Mesenchymal stem cell (in vitro differentiated cells and primary cell): ENCODE results near the gene FNIP2.
A peak's percentile ranks its signal among the peaks of the same experiment; 100 is the strongest.

ENCODE experiments used
- DNase-seq: peaks from one replicate; pipeline ENCODE4 v3.0.0-alpha.2; 2013
- H2AFZ ChIP-seq: one replicate; pipeline ENCODE4 v1.6.1; 2013; ENCODE audit warnings: low read depth, mild to moderate bottlenecking, control low read depth, inconsistent platforms, low read length, moderate library complexity
- H2AK5ac ChIP-seq: 2 replicates; pipeline ENCODE4 v1.6.1; 2013; ENCODE audit warnings: low read length, moderate library complexity, mild to moderate bottlenecking, inconsistent platforms; ENCODE audit not compliant: severe bottlenecking
- H2BK120ac ChIP-seq: one replicate; pipeline ENCODE4 v1.6.1; 2013; ENCODE audit warnings: low read depth, mild to moderate bottlenecking, inconsistent platforms, low read length, moderate library complexity
- H2BK12ac ChIP-seq, 2 experiments: one replicate each; pipeline ENCODE4 v1.6.1; 2013; ENCODE audit warnings: inconsistent platforms in 2 of 2, low read length in 2 of 2, mild to moderate bottlenecking in 2 of 2, moderate library complexity in 2 of 2, control low read depth in 1 of 2
- H2BK15ac ChIP-seq: one replicate; pipeline ENCODE4 v1.6.1; 2013; ENCODE audit warnings: mild to moderate bottlenecking, low read depth, inconsistent platforms; ENCODE audit not compliant: poor library complexity, severe bottlenecking
- H2BK5ac ChIP-seq: 2 replicates; pipeline ENCODE4 v1.6.1; 2013; ENCODE audit warnings: low read depth, mild to moderate bottlenecking, low read length, control low read depth, inconsistent platforms; ENCODE audit not compliant: poor library complexity, severe bottlenecking
- H3K14ac ChIP-seq, 2 experiments: one replicate each; pipeline ENCODE4 v1.6.1; 2013; ENCODE audit warnings: inconsistent platforms in 2 of 2, low read length in 2 of 2, control low read depth in 1 of 2, mild to moderate bottlenecking in 1 of 2, moderate library complexity in 1 of 2
- H3K18ac ChIP-seq, 2 experiments: one replicate each; pipeline ENCODE4 v1.6.1; 2013; ENCODE audit warnings: inconsistent platforms in 2 of 2, low read length in 2 of 2, control low read depth in 1 of 2, low read depth in 1 of 2, mild to moderate bottlenecking in 1 of 2
- H3K23ac ChIP-seq, 2 experiments: one replicate each; pipeline ENCODE4 v1.6.1; 2013; ENCODE audit warnings: inconsistent platforms in 2 of 2, low read length in 2 of 2, mild to moderate bottlenecking in 2 of 2, moderate library complexity in 2 of 2, control low read depth in 1 of 2
- H3K27ac ChIP-seq: 2 replicates; pipeline ENCODE4 v1.5.1; 2013; ENCODE audit warnings: mild to moderate bottlenecking, moderate library complexity, low read length, control low read depth, inconsistent platforms; ENCODE audit not compliant: poor library complexity, severe bottlenecking
- H3K27me3 ChIP-seq, 2 experiments: 2 replicates each; pipeline versions ENCODE4 v1.6.1 to v1.7.0; 2013; ENCODE audit warnings: low read length in 2 of 2, mild to moderate bottlenecking in 2 of 2, moderate library complexity in 2 of 2, control low read depth in 1 of 2, inconsistent platforms in 1 of 2; ENCODE audit not compliant: control insufficient read depth in 1 of 2, insufficient read depth in 1 of 2
- H3K36me3 ChIP-seq, 2 experiments: 2 replicates each; pipeline versions ENCODE4 v1.6.1 to v1.7.0; 2013; ENCODE audit warnings: low read length in 2 of 2, control low read depth in 1 of 2, inconsistent platforms in 1 of 2, low read depth in 1 of 2, mild to moderate bottlenecking in 1 of 2; ENCODE audit not compliant: insufficient read depth in 2 of 2, control insufficient read depth in 1 of 2
- H3K4ac ChIP-seq, 2 experiments: one replicate each; pipeline ENCODE4 v1.6.1; 2013; ENCODE audit warnings: inconsistent platforms in 2 of 2, low read length in 2 of 2, mild to moderate bottlenecking in 2 of 2, moderate library complexity in 2 of 2, control low read depth in 1 of 2, low read depth in 1 of 2
- H3K4me1 ChIP-seq: 2 replicates; pipeline ENCODE4 v1.6.1; 2013; ENCODE audit warnings: low read depth, low read length, control low read depth; ENCODE audit not compliant: control insufficient read depth, insufficient read depth
- H3K4me2 ChIP-seq: 2 replicates; pipeline ENCODE4 v1.6.1; 2013; ENCODE audit warnings: low read length, mild to moderate bottlenecking, inconsistent platforms; ENCODE audit not compliant: poor library complexity, severe bottlenecking
- H3K4me3 ChIP-seq, 2 experiments: 2 replicates each; pipeline versions ENCODE4 v1.5.1 to v1.7.0; 2013; ENCODE audit warnings: low read length in 2 of 2, mild to moderate bottlenecking in 2 of 2, control low read depth in 1 of 2, low read depth in 1 of 2; ENCODE audit not compliant: insufficient read depth in 1 of 2
- H3K79me1 ChIP-seq: replicated peaks from 2 replicates; pipeline ENCODE4 v1.6.1; 2013; ENCODE audit warnings: mild to moderate bottlenecking, control low read depth, low read length, inconsistent platforms; ENCODE audit not compliant: poor library complexity, severe bottlenecking
- H3K9ac ChIP-seq: 2 replicates; pipeline ENCODE4 v1.7.0; 2013; ENCODE audit warnings: mild to moderate bottlenecking, low read length, moderate library complexity
- H3K9me3 ChIP-seq: 2 replicates; pipeline ENCODE4 v1.7.0; 2013; ENCODE audit warnings: mild to moderate bottlenecking, low read length; ENCODE audit not compliant: control insufficient read depth
- H4K8ac ChIP-seq: one replicate; pipeline ENCODE4 v1.6.1; 2013; ENCODE audit warnings: inconsistent platforms, mild to moderate bottlenecking, low read length, moderate library complexity
- H4K91ac ChIP-seq: one replicate; pipeline ENCODE4 v1.6.1; 2013; ENCODE audit warnings: mild to moderate bottlenecking, low read length, inconsistent platforms
- whole genome bisulfite sequencing: methylation state at CpG from one replicate; pipeline ENCODE4 v1.1.7; 2013; ENCODE audit warnings: mixed read lengths; 5-methylcytosine and 5-hydroxymethylcytosine counted together

The FNIP2 gene

GRCh38 chr4:158767451-158767850, 1.4 kb upstream of the FNIP2 start:
- Histone ChIP-seq H3K9me3 (no peaks in the 10 kb centered on the region), H3K79me1 (peaks cover 9% of the 10 kb centered on the region), H2AK5ac (no peak overlapping the region), H3K36me3 (no peaks in the 10 kb centered on the region), H3K4me2 (no peak overlapping the region), H2AFZ (no peak overlapping the region), H3K18ac (no peak overlapping the region), H3K4me1 (no peaks in the 10 kb centered on the region), H3K9ac (no peak overlapping the region), H3K27ac (no peak overlapping the region), H2BK15ac (no peak overlapping the region), H3K4ac (no peak overlapping the region), H2BK120ac (no peak overlapping the region), H3K23ac (no peak overlapping the region), H4K8ac (no peak overlapping the region), H2BK5ac (no peak overlapping the region), H3K27me3 (no peaks in the 10 kb centered on the region), H4K91ac (no peak overlapping the region), H3K14ac (no peak overlapping the region), H2BK12ac (no peak overlapping the region), H3K4me3 (no peak overlapping the region)
- DNase-seq, result no peak
- WGBS, result 0% methylated on average over 1 of the region's 2 CpGs

GRCh38 chr4:158769175-158769921, 522 bp downstream of the FNIP2 start:
- peak overlapping the region; percentile 57 for H4K8ac ChIP-seq
- H3K18ac ChIP-seq, result peak overlapping the region; percentile 91 to 94
- peaks cover 9% of the 10 kb centered on the region for H3K79me1 ChIP-seq
- under 1% methylated on average over 44 of the region's 49 CpGs for WGBS
- peak overlapping the region; percentile 4 for H2BK15ac ChIP-seq
- H2BK5ac ChIP-seq, result no peak overlapping the region
- H3K36me3 ChIP-seq, result no peaks in the 10 kb centered on the region
- no peaks in the 10 kb centered on the region for H3K27me3 ChIP-seq
- peak overlapping the region in 1 of 2 experiments; percentile 59 for H3K23ac ChIP-seq
- no peaks in the 10 kb centered on the region for H3K9me3 ChIP-seq
- no peaks in the 10 kb centered on the region for H3K4me1 ChIP-seq
- H3K4me3 ChIP-seq, result peak overlapping the region; percentile 86 to 95
- H2AK5ac ChIP-seq, result no peak overlapping the region
- peak overlapping the region; percentile 24 to 79 for H3K4ac ChIP-seq
- DNase-seq, result peak; percentile 45
- no peak overlapping the region for H3K27ac ChIP-seq
- peak overlapping the region in 1 of 2 experiments; percentile 90 for H3K14ac ChIP-seq
- H2AFZ ChIP-seq, result peak overlapping the region; percentile 86
- peak overlapping the region in 1 of 2 experiments; percentile 89 for H2BK12ac ChIP-seq
- peak overlapping the region; percentile 52 for H4K91ac ChIP-seq
- H2BK120ac ChIP-seq, result peak overlapping the region; percentile 75
- H3K9ac ChIP-seq, result peak overlapping the region; percentile 93
- H3K4me2 ChIP-seq, result peak overlapping the region; percentile 76

GRCh38 chr4:158770671-158771070, 1.8 kb downstream of the FNIP2 start:
- Histone ChIP-seq H3K4ac (no peak overlapping the region), H3K4me3 (peak overlapping the region in 1 of 2 experiments; percentile 95), H3K36me3 (no peaks in the 10 kb centered on the region), H4K8ac (no peak overlapping the region), H4K91ac (no peak overlapping the region), H3K9me3 (no peaks in the 10 kb centered on the region), H3K18ac (no peak overlapping the region), H2BK15ac (no peak overlapping the region), H3K27ac (no peak overlapping the region), H2AK5ac (no peak overlapping the region), H3K14ac (no peak overlapping the region), H3K4me2 (no peak overlapping the region), H3K79me1 (peaks cover 10% of the 10 kb centered on the region), H3K9ac (peak overlapping the region; percentile 93), H3K4me1 (no peaks in the 10 kb centered on the region), H2BK5ac (no peak overlapping the region), H2BK120ac (no peak overlapping the region), H2BK12ac (no peak overlapping the region), H3K27me3 (no peaks in the 10 kb centered on the region), H2AFZ (no peak overlapping the region), H3K23ac (no peak overlapping the region)
- WGBS, result 98% methylated on average over 5 of the region's 5 CpGs
- no peak for DNase-seq

- Histone ChIP-seq H4K91ac (no peak overlapping the region), H2BK120ac (no peak overlapping the region), H3K18ac (no peak overlapping the region), H3K9ac (peak overlapping the region; percentile 7), H3K27ac (no peak overlapping the region), H3K27me3 (no peaks in the 10 kb centered on the region), H2BK15ac (no peak overlapping the region), H2AFZ (no peak overlapping the region), H3K4me2 (no peak overlapping the region), H3K36me3 (no peaks in the 10 kb centered on the region), H4K8ac (no peak overlapping the region), H3K23ac (no peak overlapping the region), H3K79me1 (peaks cover 14% of the 10 kb centered on the region), H3K9me3 (no peaks in the 10 kb centered on the region), H3K4me3 (peak overlapping the region in 1 of 2 experiments; percentile 0), H3K14ac (no peak overlapping the region), H2AK5ac (no peak overlapping the region), H2BK5ac (no peak overlapping the region), H3K4ac (no peak overlapping the region), H3K4me1 (no peaks in the 10 kb centered on the region), H2BK12ac (no peak overlapping the region)
- WGBS, result 67% methylated on average over 1 of the region's 2 CpGs
- no peak for DNase-seq
These were observed 3.0 kb downstream of the FNIP2 start for GRCh38 chr4:158771776-158772175.
